ENCODE data around the gene SLAIN2. TPM values are rescaled to one million over a fixed set of nuclear protein-coding genes. Genes with fewer than 3 reads are reported as not detected.

SLAIN2 gene
- total and polyA plus RNA-seq, 2 of the 4 experiments (the other 2 are of a cell fraction) = 23.3 to 53.0 TPM

GRCh38 chr4:48446642-48447041, 105.3 kb downstream of the SLAIN2 start:
- H2BK20ac ChIP-seq (ENCODE audit: low read depth, low read length) = no peak overlapping the region
- H4K91ac ChIP-seq (ENCODE audit: insufficient read depth, low read depth, low read length) = no peak overlapping the region
- no peak overlapping the region for H3K14ac ChIP-seq (replicated peaks; ENCODE audit: low read depth, low read length)
- no peak overlapping the region for H2AK5ac ChIP-seq (ENCODE audit: low read depth, low read length)
- H3K9ac ChIP-seq (ENCODE audit: low read depth, low read length) = no peak overlapping the region
- no CpG with 5 or more reads among the region's 1 CpG for WGBS, 2 experiments (ENCODE audit: extremely low coverage in 2 of 2, insufficient read length in 1 of 2)
- BruUV-seq (replicated peaks) = no TSS peak
- no peaks in the 10 kb centered on the region for H3K79me1 ChIP-seq (ENCODE audit: low read depth in 1 of 2, low read length in 2 of 2)
- ATAC-seq (ENCODE audit: low read depth) (no peak), DNase-seq (no peak)
- intact Hi-C loops (cut with micrococcal nuclease) = no loop called here
- H3K9me1 ChIP-seq (ENCODE audit: insufficient read depth, low read length) = no peaks in the 10 kb centered on the region
- no peak overlapping the region for H2BK120ac ChIP-seq (ENCODE audit: low read depth, low read length)
- H3K36me3 ChIP-seq (ENCODE audit: control insufficient read depth, insufficient read depth, low read length) = no peaks in the 10 kb centered on the region
- ChIA-PET POLR2A (ENCODE audit: unreplicated experiment) (no interaction called here), CTCF (interaction anchor here (0.7 kb wide), 1 partner anchor 137 kb away, joined by 3 read pairs; no protein-coding TSS in a partner anchor)
- H3K23ac ChIP-seq (ENCODE audit: low read depth, low read length) = no peak overlapping the region
- no peak overlapping the region for H2AK9ac ChIP-seq (replicated peaks; ENCODE audit: low read depth, low read length, poor library complexity)
- H3K4ac ChIP-seq (ENCODE audit: low read depth, low read length) = no peak overlapping the region
- no peak overlapping the region for H4K8ac ChIP-seq (ENCODE audit: low read depth in 2 of 2, low read length in 2 of 2)
- no peak overlapping the region for H3K4me3 ChIP-seq (ENCODE audit: insufficient read depth, low read depth, low read length)
- H4K20me1 ChIP-seq (ENCODE audit: insufficient read depth, low read length) = no peaks in the 10 kb centered on the region
- no peak for TF ChIP-seq CTCF (conservative IDR thresholded peaks at IDR 0.05; ENCODE audit: low read depth, low read length)
- no peak for TF ChIP-seq BHLHE40 (IDR thresholded peaks at IDR 0.05; ENCODE audit: low read depth, low read length)
- no peak for TF ChIP-seq MAZ (IDR thresholded peaks at IDR 0.05; ENCODE audit: borderline replicate concordance, low read depth, low read length)
- TF ChIP-seq SMC3 (IDR thresholded peaks at IDR 0.05; ENCODE audit: low read depth, low read length) = no peak
- TF ChIP-seq CEBPB (IDR thresholded peaks at IDR 0.05; ENCODE audit: low read depth, low read length) = no peak
- no peak for TF ChIP-seq RAD21 (IDR thresholded peaks at IDR 0.05; ENCODE audit: low read length)
- TF ChIP-seq RFX5 (IDR thresholded peaks at IDR 0.05; ENCODE audit: low read depth, low read length) = no peak
- TF ChIP-seq POLR2A (IDR thresholded peaks at IDR 0.05; ENCODE audit: low read depth, low read length) = no peak
- TF ChIP-seq FOS (IDR thresholded peaks at IDR 0.05; ENCODE audit: low read depth, low read length) = no peak
- TF ChIP-seq CHD1 (IDR thresholded peaks at IDR 0.05; ENCODE audit: low read depth, low read length) = no peak
- no peak for TF ChIP-seq USF2 (IDR thresholded peaks at IDR 0.05; ENCODE audit: low read depth, low read length)
- no peak for TF ChIP-seq NFE2L2 (IDR thresholded peaks at IDR 0.05; ENCODE audit: low read depth, low read length)
- TF ChIP-seq MXI1 (IDR thresholded peaks at IDR 0.05; ENCODE audit: borderline replicate concordance, low read depth, low read length) = no peak
- TF ChIP-seq RCOR1 (IDR thresholded peaks at IDR 0.05; ENCODE audit: insufficient replicate concordance, low read length) = no peak
- TF ChIP-seq MAFK (IDR thresholded peaks at IDR 0.05; ENCODE audit: low read depth, low read length) = no peak
- no peak for TF ChIP-seq ELK1 (IDR thresholded peaks at IDR 0.05; ENCODE audit: borderline replicate concordance, low read depth, low read length)
- dilution Hi-C loops (cut with HindIII; ENCODE audit: low sequenced_read_pairs, unreplicated experiment) = no loop called here
- no peak overlapping the region for H3K56ac ChIP-seq (ENCODE audit: extremely low read depth, insufficient read depth, low read length)
- no peak overlapping the region for H3K27ac ChIP-seq (ENCODE audit: insufficient read depth, low read length)
- H2BK15ac ChIP-seq (ENCODE audit: low read depth, low read length) = no peak overlapping the region
- no peaks in the 10 kb centered on the region for H3K9me3 ChIP-seq (ENCODE audit: control insufficient read depth, insufficient read depth, low read length)
- in situ Hi-C loops (cut with MboI; ENCODE audit: low sequenced_read_pairs) = no loop called here
- no peak overlapping the region for H3K4me2 ChIP-seq (ENCODE audit: low read depth, low read length)
- no peaks in the 10 kb centered on the region for H3K4me1 ChIP-seq (ENCODE audit: control insufficient read depth, insufficient read depth, low read length)
- H3K18ac ChIP-seq (ENCODE audit: low read depth, low read length) = no peak overlapping the region
- H2AFZ ChIP-seq (replicated peaks; ENCODE audit: low read length, poor library complexity) = no peak overlapping the region
- H2BK5ac ChIP-seq (ENCODE audit: low read depth, low read length, poor library complexity, severe bottlenecking) = no peak overlapping the region
- peaks cover 4% of the 10 kb centered on the region for H3K27me3 ChIP-seq (ENCODE audit: control insufficient read depth, insufficient read depth, low read length)
- no peak overlapping the region for H4K5ac ChIP-seq (ENCODE audit: low read depth, low read length)
